Fibroblast of skin of left quadriceps (primary cell): ENCODE measurements around the gene LMBR1.
"Not testable (repeated sequence)": the region's sequence is repeated elsewhere in the genome, so short reads cannot be mapped to it uniquely, and the experiment has no call there.

Experiments
- DNase-seq, 2 experiments: peaks; one replicate each; pipeline ENCODE4 v3.0.0-alpha.2; 2013; ENCODE audit warnings: low read depth in 2 of 2

Gene LMBR1

DNA sequence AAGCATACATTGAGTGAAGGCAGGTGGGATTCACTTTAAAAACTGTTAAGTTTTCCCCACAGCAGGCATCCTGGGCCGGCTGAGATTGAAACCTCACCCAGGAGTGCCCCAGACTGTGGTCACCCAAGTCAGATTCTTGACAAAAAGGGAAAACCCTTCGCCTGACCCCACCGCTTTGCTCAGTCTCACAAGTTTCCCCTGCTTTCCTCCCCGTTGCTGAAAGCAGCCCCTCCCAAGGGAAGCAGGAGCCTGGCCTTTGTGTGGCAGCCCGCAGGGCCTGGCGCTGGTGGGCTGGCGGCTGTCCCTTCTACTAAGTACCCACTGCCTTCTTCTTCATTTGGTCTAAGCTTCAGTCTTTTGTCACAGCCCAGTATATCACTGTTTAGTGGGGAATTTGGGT lies 236.4 kb downstream of the LMBR1 start:
- no peak for DNase-seq

DNA sequence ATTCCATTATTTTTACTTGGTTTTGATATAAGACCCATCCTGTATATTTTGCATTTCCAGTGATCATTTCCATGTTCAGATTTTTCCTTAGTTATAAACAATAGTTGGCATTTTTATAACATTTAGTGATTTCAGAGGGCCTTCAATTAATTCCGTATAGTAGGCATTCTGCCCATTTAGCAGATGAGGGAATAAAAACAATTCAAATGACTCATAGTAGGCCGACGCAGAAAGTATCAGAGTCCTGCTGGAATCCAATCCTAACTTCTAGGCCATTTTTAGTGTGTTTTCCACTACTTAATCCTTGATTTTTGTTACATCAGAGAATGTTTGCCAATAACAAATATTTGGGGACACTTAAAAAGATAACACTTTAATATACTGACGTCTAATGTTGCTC lies 237.0 kb downstream of the LMBR1 start:
- DNase-seq, result no peak

DNA sequence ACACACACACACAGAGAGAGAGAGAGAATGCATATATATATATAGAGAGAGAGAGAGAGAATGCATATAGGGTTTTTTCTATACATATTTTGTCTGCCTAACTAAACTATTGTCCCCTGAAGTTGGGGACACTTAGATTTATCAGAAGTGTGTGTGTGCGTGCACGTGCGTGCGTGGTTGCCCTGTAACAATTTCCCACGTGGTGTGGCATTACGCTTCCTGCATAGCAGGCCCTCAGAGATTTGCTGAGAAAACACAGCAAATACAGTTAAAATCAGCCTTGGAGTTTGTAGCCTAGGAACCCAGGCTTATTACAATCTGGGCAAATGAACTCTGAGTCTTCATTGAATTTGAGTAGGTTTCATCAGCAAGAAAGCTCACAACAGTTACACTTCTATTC lies 237.7 kb downstream of the LMBR1 start:
- DNase-seq, result no peak

DNA sequence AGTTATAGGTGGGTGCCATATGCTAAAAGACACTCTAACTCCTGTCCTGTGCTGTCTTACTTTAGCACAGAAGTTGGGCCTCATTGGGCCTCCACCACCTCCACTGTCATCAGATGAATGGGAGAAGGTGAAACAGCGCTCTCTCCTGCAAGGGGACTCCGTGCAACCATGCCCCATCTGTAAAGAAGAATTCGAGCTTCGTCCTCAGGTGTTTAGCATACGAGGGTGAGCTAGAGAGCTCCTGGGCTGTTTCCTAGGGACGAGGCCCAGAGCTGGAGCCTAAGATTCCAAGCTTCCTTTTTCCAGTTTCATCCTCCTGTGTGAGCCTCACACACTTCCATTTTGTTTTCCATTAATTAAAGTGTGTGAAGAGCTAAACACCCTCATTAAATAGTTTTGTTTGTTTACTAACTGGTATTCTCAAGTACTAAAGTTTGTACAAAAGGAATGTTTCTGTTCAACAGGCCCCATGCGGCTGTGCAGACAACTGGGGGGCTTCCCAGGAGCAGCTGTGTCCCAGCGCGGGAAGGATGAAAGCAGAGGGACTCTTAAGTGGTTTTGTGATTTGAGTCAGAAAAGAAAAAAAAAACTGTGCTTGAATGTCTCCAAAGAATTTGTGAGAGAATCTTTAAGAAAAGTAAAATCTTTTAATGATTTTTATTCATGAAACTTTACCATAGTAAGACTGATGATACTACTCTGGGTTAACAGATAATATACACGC lies 238.3 kb downstream of the LMBR1 start:
- no peak for DNase-seq

DNA sequence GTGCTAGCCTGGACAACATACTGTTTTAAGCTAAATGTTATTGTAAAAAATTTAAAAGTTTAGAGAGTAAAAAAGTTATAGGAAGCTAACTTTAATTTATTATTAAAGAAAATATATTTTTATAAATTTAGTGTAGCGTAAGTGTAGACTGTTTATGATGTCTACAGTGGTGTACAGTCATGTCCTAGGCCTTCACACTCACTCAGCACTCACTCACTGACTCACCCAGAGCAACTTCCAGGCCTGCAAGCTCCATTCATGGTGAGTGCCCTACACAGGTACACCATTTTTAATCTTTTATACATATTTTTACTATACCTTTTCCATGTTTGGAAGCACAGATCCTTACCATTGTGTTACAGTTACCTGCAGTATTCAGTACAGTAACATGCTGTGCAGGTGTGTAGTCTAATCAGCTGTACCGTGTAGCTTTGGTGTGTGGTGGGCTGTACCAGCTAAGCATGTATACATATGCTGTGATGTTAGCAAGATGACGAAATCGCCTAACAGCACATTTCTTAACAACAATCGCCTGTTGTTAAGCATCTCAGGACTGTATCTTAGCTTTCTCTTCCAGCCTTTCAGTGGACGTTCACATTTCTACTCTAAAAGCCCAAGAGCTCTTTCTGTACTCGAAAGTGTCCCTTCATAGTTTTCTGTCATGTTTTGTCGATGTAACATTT lies 240.0 kb downstream of the LMBR1 start:
- DNase-seq, result no peak

DNA sequence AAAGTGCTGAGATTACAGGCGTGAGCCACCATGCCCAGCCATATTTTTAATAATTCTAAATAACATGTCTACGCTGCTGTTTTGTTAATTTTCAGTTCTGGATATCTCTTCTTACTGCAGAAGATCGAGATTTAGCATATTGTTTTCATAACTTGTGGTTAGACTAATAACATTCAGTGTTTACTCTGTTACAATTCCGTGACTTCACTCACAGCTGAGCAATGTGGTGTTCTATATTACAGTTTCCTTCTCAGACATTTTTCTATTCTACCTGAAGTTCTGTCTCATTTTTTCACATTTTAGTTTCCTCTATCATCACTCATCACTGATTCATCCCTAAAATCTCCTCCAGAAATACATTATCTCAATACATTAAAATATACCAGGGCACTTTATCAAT lies 241.5 kb downstream of the LMBR1 start:
- DNase-seq, result no peak

DNA sequence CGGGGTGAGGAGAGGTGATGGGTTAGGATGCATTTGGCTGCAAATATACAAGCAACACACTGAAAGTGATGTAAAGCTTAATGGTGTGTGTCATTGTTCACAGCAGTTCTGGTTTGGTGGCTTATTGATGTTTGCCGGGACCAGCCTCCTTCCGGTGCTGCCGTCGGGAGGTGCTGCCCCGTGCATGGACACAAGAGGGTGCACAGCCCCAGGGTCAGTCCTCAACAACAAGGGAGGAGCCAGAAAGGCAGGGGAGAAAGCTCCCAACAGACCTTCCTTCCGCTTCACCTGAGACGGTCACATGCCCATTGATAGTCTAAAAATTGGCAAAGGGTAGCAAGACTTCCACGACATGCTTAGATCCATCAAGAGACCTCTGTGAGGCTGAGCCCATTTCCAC lies 242.9 kb downstream of the LMBR1 start:
- no peak for DNase-seq

DNA sequence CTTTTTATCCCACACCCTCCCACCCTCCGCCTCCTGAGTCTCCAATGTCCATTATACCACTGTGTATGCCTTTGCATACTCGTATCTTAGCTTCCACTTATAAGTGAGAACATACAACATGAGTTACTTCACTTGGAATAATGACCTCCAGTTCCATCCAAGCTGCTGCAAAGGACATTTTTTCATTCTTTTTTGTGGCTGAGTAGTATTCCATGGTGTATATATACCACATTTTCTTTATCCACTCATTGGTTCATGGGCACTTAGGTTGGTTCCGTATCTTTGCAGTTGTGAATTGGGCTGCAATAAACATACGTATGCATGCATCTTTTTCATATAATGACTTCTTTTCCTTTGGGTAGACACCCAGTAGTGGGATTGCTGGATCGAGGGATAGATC lies 245.7 kb downstream of the LMBR1 start:
- not testable (repeated sequence) for DNase-seq

DNA sequence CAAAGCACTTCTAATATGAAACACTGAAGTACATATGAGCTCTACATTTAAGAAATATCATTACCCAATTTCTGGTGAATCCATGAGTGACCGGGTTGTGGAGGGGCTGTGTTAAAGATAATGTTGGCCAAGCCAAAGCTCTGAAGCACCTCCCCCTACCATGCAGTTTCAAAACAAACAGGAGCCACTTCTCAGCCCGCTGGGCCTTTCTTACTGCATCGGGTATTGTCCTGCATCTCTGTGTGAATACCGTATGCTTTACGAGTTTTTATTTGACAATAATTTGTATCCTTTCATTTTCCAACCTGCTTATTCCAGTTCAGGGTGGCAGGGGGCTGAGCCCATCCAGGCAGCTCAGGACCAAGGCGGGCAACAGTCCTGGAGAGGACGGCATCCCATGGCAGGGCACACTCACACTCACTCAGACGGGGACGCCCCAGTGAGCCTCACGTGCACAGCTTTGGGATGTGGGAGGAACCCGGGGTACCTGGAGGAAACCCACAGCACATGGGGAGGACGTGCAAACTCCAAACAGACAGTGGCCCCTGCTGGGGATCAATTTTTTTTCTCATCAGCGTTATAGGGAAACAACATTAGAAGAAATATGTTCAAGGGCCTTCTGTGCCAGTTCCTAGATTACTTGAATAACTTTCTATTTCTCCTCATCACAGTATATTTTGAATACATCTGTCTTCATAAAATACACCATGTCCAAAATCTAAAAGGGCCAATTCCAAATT lies 250.5 kb downstream of the LMBR1 start:
- DNase-seq, result no peak

DNA sequence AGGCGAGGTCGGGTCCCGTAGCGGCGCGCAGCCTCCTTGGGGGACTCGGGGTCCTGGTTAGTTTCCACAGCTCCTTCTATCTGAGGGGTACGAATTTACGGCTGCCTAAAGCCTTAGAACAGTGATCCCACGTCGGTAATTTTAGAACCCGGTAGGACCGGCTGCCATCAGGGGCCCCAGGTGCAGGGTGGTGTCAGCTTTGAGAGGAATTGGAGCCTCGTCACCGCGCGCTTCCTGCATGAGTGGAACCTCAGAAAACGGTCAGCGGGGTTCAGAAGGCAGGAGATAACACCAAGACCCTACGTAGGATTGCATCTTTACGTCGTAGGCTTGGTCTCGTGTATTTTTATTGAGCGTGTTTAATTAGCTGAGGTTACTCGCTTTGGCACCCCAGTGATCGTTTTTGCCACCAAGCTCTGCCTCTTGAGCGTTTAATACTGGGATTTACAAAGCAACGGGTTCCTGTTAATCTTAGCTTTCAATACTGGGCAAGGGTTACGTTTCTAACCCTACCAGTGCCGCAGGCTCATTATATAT lies 252.0 kb downstream of the LMBR1 start:
- no peak for DNase-seq

DNA sequence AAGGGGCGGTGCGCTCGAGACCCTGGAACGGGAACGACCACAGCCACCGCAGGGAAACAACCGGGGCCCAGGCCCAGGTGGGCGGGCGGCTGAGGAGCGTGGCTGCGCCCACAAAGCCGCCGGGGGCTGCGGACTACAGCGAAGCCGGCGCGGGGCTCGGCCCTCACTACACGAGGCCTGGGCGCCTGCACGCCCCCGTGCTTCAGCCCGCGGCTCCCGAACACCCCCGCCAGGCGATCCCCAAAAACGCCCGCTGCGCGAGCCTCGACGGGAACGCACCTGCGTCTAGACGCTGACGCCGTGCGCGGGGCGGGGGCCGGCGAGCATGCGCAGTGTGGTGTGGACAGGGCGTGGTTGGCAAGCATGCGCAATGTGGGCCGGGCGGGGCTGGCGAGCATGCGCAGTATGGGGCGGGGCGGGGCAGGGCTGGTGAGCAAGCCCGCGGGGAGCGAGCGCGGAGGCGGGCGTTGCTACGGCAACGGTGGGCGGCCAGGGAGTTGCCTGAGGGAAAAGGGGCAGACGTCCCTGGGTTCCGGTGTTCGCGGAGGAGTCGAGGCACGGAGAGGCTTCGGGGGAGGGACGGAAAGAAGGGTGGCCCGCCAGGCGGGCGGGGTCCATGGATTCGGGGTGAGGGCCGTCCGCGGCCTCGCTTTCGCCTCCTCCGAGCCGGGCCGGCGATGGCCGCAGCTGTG lies 252.6 kb downstream of the LMBR1 start, which contains the start of gene RNF32:
TSS of gene RNF32 (plus strand) at position 518 of the 692 bp plus-strand sequence. CDS start 3,104 bp downstream, outside the sequence.
- DNase-seq, result peak; percentile 78 to 82

DNA sequence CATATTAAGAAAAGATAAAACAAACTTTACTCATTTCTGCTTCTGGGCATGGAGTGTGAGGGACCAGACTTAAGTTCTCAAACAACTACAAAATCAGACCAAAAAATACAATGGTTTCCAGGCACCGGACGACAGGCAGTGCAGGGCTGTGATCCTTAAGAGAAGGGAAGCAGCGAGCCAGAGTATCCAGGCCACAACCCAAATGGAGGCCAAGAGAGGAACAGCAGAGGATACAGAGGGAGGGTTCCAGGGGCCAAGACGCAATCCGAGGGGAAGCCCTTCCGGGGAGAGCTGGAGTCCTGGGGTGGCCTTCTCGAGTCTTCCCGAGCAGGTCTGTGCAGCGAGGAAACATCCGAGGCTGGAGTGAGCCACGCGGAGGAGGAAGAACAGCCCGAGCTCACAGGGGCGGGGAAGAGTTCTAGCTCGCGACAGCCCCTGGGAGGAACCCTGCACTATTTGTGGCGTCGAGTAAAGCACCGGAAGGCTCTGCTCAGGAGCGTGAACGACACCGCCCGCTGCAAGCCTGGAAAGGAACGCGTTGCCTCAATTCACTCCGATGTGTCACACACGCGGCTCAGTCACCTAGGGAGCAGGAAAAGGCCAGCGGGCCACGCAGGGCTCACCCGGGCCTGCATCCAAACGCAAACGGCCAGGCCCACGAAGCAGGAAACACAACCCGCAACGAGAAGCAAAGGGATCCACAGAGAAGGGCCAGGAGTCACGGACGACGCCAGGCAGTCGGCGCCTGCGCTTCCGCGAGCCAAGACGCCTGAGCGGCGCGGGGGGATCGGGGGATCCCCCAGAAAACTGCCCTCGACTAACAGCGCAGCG lies 253.3 kb downstream of the LMBR1 start:
- DNase-seq, result no peak

DNA sequence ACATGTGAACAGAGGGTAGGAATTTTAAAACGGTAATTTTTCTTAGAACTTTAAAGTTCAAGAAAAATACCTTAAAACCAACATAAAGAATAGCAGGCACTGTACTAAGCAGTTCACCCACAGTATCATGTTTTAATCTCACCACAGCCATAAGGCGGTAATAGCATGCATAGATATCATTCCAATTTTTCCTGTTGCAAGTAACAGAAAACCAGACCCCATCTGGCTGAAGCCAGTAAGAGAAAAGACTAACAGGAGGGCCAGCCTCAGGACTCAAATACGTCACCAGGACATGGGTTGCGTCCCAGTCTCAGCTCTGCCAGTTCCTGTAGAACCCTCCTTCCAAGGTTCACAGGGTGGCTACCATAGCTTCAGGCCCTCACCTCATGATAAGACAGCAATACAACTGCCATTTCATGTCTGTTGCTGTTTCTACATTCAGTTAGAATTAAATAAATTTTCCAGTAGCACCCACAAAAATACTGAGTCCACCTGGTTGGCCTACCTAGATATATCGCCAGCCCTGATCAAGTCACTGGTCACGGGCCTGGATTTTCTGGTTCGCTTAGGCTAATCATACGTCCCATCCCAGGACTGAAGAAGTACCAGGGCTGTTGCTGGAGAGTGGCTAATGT lies 254.4 kb downstream of the LMBR1 start:
- DNase-seq, result no peak

DNA sequence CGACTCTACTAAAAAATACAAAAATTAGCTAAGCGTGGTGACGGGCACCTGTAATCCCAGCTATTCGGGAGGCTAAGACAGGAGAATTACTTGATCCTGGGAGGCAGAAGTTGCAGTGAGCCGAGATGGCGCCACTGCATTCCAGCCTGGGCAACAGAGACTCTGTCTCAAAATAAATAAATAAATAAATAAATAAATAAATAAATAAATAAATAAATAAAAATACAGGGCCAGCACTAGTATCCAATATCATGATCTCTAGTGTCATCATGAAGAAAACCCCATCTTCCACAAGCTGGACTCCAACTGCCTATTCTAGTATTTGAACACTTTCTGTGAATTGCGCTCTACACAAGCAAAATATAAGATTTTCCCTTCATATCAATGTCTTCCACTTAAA lies 255.9 kb downstream of the LMBR1 start:
- DNase-seq, result not testable (repeated sequence)

DNA sequence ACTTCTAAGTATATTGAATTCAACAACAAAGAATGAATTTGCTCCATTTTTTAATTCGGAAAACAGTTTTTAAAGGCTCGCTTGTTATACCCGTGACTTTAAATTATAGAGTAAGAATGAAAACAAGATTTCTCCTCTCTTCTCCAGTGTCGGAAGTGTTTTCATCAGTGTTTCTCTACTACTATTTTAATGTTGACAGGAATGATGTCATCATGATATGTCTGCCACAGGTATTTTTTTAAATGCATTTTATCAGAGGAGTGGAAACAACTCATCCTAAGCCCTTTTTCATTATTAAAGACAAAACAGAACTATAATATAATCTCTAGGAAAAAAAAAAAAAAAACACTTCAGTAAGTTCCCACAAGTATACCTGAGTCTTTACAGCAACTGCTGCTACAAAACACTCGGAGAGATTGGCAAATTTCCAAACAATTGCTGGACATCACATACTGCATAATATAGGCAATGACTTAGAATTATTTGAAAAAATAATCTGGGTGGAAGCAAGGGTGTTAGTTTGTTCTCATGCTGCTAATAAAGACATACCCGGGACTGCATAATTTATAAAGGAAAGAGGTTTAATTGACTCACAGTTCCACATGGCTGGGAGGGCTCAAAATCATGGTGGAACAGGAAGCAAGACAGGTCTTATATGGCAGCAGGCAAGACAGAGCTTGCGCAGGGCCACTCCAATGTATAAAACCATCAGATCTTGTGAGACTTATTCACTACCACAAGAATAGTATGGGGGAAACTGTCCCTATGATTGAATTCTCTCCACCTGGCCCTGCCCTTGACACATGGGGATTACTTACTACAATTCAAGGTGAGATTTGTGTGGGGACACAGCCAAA lies 257.2 kb downstream of the LMBR1 start:
- DNase-seq, result no peak

DNA sequence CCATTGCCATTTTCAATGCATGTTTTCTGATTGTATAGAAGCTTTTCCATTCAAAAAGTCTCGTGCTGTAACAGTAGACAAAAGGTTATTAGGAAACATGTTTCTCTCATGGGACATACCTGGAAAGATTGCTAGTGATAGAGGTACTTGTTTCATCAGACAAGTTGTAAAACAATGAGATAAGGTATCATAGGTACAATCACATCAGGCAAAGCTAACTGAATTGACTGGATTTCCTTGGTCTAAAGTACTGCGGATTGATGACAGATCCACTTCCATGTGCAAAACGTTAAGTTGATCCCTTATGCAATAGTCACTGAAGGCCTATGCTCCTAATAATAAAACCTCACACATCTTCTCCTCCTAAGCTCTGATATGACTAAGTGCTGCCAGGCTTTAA lies 258.9 kb downstream of the LMBR1 start:
- no peak for DNase-seq

DNA sequence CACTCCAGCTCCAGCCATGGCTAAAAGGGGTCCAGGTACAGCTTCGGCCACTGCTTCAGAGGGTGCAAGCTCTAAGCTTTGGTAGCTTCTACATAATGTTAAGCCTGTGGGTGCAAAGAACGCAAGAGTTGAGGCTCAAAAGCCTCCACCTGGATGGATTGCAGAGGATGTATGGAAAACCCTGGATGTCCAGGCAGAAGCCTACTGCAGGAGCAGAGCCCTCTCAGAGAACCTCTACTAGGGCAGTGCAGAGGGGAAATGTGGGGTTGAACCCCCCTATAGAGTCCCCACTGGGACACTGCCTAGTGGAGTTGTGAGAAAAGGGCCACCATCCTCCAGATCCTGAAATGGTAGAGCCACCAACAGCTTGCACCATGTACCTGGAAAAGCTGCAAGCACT lies 263.1 kb downstream of the LMBR1 start:
- no peak for DNase-seq

DNA sequence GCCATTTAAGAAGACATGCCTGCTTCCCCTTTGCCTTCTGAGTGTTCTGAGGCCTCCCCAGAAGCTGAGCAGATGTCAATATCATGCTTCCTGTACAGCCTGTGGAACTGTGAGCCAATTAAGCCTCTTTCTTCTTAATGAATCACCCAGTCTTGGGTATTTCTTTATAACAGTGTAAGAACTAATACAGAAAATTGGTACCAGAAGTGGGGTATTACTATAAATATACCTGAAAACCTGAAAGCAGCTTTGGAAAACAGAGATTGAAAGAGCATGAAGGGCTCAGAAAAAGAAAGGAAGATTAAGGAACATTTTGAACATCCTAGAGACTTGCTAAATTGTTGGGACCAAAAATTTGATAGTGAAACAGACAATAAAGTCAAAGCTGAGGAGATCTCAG lies 264.4 kb downstream of the LMBR1 start:
- DNase-seq, result no peak
